ENCODE results near the gene MYL4. TPM values are rescaled to one million over a fixed set of nuclear protein-coding genes. Genes with fewer than 3 reads are reported as not detected.

MYL4 gene
- total and polyA plus RNA-seq, 2 of the 8 experiments (the other 6 are each of a cell fraction or from before 2014, with no cell fraction given), result 0.12 TPM; not detected in 1

- no peak for TF ChIP-seq ATF2 (IDR thresholded peaks at IDR 0.05; ENCODE audit: low read length)
- no peak for TF ChIP-seq EP300 (IDR thresholded peaks at IDR 0.05; ENCODE audit: borderline replicate concordance in 1 of 2, low read depth in 2 of 2, low read length in 2 of 2)
- no peak for TF ChIP-seq CTCF (IDR thresholded peaks at IDR 0.05; ENCODE audit: control extremely low read depth in 1 of 3, insufficient read depth in 1 of 3, low read depth in 1 of 3, low read length in 3 of 3)
- TF ChIP-seq CTBP2 (IDR thresholded peaks at IDR 0.05; ENCODE audit: borderline replicate concordance, insufficient read depth, insufficient read length, low read length), result no peak
- TF ChIP-seq HDAC2 (IDR thresholded peaks at IDR 0.05; ENCODE audit: borderline replicate concordance in 1 of 2, low read depth in 2 of 2, low read length in 2 of 2), result no peak
- no peak for TF ChIP-seq BCL11A (IDR thresholded peaks at IDR 0.05; ENCODE audit: low read depth in 2 of 2, low read length in 2 of 2)
Observed at GRCh38 chr17:47239619-47239966, 30.4 kb downstream of the MYL4 start (continued).
